ENCODE data around the gene LRRC63. TPM values are rescaled to one million over a fixed set of nuclear protein-coding genes. Genes with fewer than 3 reads are reported as not detected.

LRRC63 gene
- total and polyA plus RNA-seq, 2 donors (not counting 3 experiments of a cell fraction or from before 2014, with no cell fraction given), result 0.04 TPM; not detected in 1

DNA sequence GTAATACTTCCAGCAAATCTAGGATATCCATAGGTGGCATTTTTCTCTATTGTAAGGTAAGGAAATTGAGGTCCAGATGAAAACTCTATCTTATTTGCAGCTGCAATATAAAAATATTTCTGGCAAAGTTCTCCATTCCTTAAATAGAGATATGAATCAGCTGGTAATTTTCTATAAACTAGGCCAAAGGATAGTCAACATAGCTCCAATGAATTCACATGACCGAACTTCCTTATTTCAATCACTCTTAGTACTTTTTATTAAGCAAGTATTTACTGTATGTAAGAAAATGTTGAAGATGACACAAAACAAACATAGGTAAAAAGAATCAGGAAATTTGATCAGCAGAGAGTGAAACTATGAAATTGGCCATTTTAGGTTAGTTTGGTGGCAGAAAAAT is 16.7 kb upstream of the LRRC63 start:
- no TSS peak for BruUV-seq (replicated peaks)
- Histone ChIP-seq H3K4me2 (ENCODE audit: insufficient read depth, low read length) (no peak overlapping the region), H3K4me1 (ENCODE audit: control insufficient read depth, extremely low read depth, insufficient read depth, low read length) (no peaks in the 10 kb centered on the region), H3K9me3 (replicated peaks; ENCODE audit: control insufficient read depth, insufficient read depth, low read length) (no peaks in the 10 kb centered on the region), H3K27ac (ENCODE audit: insufficient read depth, low read depth, low read length) (no peak overlapping the region), H3K36me3 (ENCODE audit: control insufficient read depth in 2 of 2, extremely low read depth in 1 of 2, insufficient read depth in 2 of 2, low read length in 2 of 2) (no peaks in the 10 kb centered on the region), H3K9me1 (replicated peaks; ENCODE audit: control insufficient read depth, extremely low read depth, insufficient read depth, low read length) (no peaks in the 10 kb centered on the region), H3K27me3 (ENCODE audit: control insufficient read depth in 2 of 2, insufficient read depth in 2 of 2, low read length in 2 of 2) (peaks cover 0 to 2% of the 10 kb centered on the region in 2 experiments), H3K9ac (replicated peaks; ENCODE audit: extremely low read depth, insufficient read depth, low read length) (no peak overlapping the region), H3K4me3 (replicated peaks in 1 of 3; ENCODE audit: insufficient read depth in 1 of 3, low read depth in 1 of 3, low read length in 3 of 3) (no peak overlapping the region), H2AFZ (ENCODE audit: low read depth, low read length) (no peak overlapping the region), H3K79me2 (ENCODE audit: control insufficient read depth, insufficient read depth, low read length) (no peaks in the 10 kb centered on the region), H4K20me1 (replicated peaks; ENCODE audit: control insufficient read depth, extremely low read depth, insufficient read depth, low read length) (no peaks in the 10 kb centered on the region)
- ChIA-PET CTCF (no interaction called here), POLR2A (interaction anchor here (0.6 kb wide), 1 partner anchor 19 kb away, joined by 3 read pairs; no protein-coding TSS in a partner anchor)
- FAIRE-seq (no peak), DNase-seq (ENCODE audit: low read depth, low spot score) (no peak)
- dilution Hi-C loops (cut with MboI; ENCODE audit: extremely low pct_ligation_motif_present, low sequenced_read_pairs) (no loop called here), intact Hi-C loops (cut with micrococcal nuclease) (no loop called here)
- TF ChIP-seq EZH2 (IDR thresholded peaks at IDR 0.05; ENCODE audit: borderline replicate concordance, low read depth, low read length, severe bottlenecking) (no peak), GATA2 (IDR thresholded peaks at IDR 0.05; ENCODE audit: insufficient read depth, insufficient read length, low read depth, low read length) (no peak), JUN (IDR thresholded peaks at IDR 0.05; ENCODE audit: borderline replicate concordance, insufficient read depth, insufficient read length, low read depth) (no peak), FOS (IDR thresholded peaks at IDR 0.05; ENCODE audit: borderline replicate concordance, insufficient read depth, low read length) (no peak), POLR2A (IDR thresholded peaks at IDR 0.05; ENCODE audit: low read depth, low read length) (no peak), POLR2AphosphoS5 (IDR thresholded peaks at IDR 0.05; ENCODE audit: insufficient read depth, low read depth, low read length) (no peak), MYC (IDR thresholded peaks at IDR 0.05; ENCODE audit: low read depth, low read length) (no peak)
- TF ChIP-seq, protein P1, sequence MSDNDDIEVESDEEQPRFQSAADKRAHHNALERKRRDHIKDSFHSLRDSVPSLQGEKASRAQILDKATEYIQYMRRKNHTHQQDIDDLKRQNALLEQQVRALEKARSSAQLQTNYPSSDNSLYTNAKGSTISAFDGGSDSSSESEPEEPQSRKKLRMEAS (IDR thresholded peaks at IDR 0.05; ENCODE audit: insufficient read depth, insufficient read length), result no peak
- TF ChIP-seq, protein P2, sequence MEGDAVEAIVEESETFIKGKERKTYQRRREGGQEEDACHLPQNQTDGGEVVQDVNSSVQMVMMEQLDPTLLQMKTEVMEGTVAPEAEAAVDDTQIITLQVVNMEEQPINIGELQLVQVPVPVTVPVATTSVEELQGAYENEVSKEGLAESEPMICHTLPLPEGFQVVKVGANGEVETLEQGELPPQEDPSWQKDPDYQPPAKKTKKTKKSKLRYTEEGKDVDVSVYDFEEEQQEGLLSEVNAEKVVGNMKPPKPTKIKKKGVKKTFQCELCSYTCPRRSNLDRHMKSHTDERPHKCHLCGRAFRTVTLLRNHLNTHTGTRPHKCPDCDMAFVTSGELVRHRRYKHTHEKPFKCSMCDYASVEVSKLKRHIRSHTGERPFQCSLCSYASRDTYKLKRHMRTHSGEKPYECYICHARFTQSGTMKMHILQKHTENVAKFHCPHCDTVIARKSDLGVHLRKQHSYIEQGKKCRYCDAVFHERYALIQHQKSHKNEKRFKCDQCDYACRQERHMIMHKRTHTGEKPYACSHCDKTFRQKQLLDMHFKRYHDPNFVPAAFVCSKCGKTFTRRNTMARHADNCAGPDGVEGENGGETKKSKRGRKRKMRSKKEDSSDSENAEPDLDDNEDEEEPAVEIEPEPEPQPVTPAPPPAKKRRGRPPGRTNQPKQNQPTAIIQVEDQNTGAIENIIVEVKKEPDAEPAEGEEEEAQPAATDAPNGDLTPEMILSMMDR (IDR thresholded peaks at IDR 0.05; ENCODE audit: extremely low read depth in 1 of 2, insufficient read depth in 1 of 2, low read depth in 1 of 2, low read length in 2 of 2), result no peak
